AG04449 (cell line): ENCODE results near the gene TRIM6.
"Not testable (repeated sequence)": the region's sequence is repeated elsewhere in the genome, so short reads cannot be mapped to it uniquely, and the experiment has no call there.

Source experiments
- CTCF ChIA-PET: fragments of 350-600 bp; formaldehyde crosslinking; extraction: SDS; loops from one replicate; lab custom pipeline; 2021; ENCODE audit warnings: antibody characterized with exemption; lab: Yijun Ruan, JAX
- POLR2A ChIA-PET: fragments of 400-600, 350-600 bp; formaldehyde crosslinking; extraction: SDS; loops from one replicate; lab custom pipeline; 2020; ENCODE audit warnings: antibody characterized with exemption, inconsistent platforms; lab: Yijun Ruan, JAX
- DNase-seq: peaks from one replicate; pipeline ENCODE4 v3.0.0-alpha.2; 2010; ENCODE audit warnings: low read depth, low spot score
- H3K4me3 ChIP-seq: 2 replicates; pipeline ENCODE4 v1.5.1; 2011; ENCODE audit warnings: low read depth, mild to moderate bottlenecking, control low read depth, low read length
- TF ChIP-seq, protein P1 (sequence below): IDR thresholded peaks from one replicate; pipeline ENCODE4 v1.5.1; 2011; ENCODE audit warnings: mild to moderate bottlenecking, moderate library complexity, low read length, control low read depth, inconsistent platforms; ENCODE audit not compliant: insufficient read depth; ENCODE audit errors: missing control alignments

The TRIM6 gene

DNA sequence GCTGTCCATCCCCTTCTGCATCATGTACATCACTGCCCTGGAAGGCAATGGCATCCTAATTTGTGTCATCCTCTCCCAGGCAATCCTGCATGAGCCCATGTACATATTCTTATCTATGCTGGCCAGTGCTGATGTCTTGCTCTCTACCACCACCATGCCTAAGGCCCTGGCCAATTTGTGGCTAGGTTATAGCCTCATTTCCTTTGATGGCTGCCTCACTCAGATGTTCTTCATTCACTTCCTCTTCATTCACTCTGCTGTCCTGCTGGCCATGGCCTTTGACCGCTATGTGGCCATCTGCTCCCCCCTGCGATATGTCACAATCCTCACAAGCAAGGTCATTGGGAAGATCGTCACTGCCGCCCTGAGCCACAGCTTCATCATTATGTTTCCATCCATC lies 15.4 kb upstream of the TRIM6 start:
- TF ChIP-seq, protein P1, sequence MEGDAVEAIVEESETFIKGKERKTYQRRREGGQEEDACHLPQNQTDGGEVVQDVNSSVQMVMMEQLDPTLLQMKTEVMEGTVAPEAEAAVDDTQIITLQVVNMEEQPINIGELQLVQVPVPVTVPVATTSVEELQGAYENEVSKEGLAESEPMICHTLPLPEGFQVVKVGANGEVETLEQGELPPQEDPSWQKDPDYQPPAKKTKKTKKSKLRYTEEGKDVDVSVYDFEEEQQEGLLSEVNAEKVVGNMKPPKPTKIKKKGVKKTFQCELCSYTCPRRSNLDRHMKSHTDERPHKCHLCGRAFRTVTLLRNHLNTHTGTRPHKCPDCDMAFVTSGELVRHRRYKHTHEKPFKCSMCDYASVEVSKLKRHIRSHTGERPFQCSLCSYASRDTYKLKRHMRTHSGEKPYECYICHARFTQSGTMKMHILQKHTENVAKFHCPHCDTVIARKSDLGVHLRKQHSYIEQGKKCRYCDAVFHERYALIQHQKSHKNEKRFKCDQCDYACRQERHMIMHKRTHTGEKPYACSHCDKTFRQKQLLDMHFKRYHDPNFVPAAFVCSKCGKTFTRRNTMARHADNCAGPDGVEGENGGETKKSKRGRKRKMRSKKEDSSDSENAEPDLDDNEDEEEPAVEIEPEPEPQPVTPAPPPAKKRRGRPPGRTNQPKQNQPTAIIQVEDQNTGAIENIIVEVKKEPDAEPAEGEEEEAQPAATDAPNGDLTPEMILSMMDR: no peak
- CTCF ChIA-PET: no interaction called here
- POLR2A ChIA-PET: no interaction called here

DNA sequence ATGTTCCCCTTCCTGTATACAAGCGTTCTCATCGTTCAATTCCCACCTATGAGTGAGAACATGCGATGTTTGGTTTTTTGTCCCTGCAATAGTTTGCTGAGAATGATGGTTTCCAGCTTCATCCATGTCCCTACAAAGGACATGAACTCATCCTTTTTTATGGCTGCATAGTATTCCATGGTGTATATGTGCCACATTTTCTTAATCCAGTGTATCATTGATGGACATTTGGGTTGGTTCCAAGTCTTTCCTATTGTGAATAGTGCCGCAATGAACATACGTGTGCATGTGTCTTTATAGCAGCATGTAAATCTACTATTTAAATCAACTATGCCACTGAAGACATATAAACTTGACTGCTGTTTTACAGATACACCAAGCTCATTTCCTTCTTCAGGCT lies 12.0 kb upstream of the TRIM6 start:
- H3K4me3 ChIP-seq, DNase-seq, POLR2A ChIA-PET, CTCF ChIA-PET: not testable (repeated sequence)

More for the DNA sequence above, 15.4 kb upstream of the TRIM6 start:
- H3K4me3 ChIP-seq: no peak overlapping the region
- DNase-seq: no peak

- POLR2A ChIA-PET, H3K4me3 ChIP-seq, CTCF ChIA-PET, DNase-seq: not testable (repeated sequence)
Observed at GRCh38 chr11:5589906-5590305, 6.5 kb upstream of the TRIM6 start.

DNA sequence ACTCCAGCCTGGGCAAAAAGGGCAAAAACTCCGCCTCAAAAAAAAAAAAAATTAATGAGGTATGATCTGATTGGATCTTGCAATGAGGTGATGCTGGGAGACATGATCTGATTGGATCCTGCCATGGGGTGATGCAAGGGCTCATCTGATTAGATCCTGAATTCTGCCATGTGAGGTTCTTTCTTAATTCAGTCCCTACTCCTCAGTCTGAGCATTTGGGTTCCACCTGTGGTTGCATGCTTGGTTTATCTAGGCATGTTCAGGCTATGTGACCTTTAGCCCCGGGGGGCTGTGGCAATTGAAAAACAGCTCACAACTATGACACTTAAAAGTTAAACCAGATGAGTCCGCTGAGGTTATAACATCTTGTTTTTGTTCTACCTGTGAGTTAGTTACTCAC lies 4.8 kb upstream of the TRIM6 start:
- ChIA-PET CTCF (interaction anchor here (1.0 to 2.2 kb wide), 3 partner anchors 9 to 13 kb away, joined by 3 to 10 read pairs (median 6); no protein-coding TSS in a partner anchor), POLR2A (no interaction called here)
- DNase-seq: no peak
- TF ChIP-seq, protein P1: no peak
- no peak overlapping the region for H3K4me3 ChIP-seq

DNA sequence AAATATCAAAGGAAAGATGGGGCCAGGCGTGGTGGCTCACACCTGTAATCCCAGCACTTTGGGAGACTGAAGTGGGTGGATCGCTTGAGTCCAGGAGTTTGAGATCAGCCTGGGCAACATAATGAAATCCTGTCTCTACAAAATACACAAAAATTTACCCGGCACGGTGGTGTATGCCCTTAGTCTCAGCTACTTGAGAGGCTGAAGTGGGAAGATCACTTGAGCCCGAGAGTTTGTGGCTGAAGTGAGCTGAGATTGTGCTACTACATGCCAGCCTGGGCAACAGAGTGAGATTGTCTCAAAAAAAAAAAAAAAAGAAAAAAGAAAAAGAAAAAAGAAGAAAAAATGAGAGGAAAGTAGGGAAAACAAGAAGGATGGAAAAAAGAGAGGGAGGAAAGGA lies 3.8 kb upstream of the TRIM6 start:
- TF ChIP-seq, protein P1: no peak
- ChIA-PET CTCF (interaction anchor here (2.2 kb wide), 1 partner anchor 8 kb away, joined by 10 read pairs; no protein-coding TSS in a partner anchor), POLR2A (no interaction called here)
- DNase-seq: no peak
- no peak overlapping the region for H3K4me3 ChIP-seq

GRCh38 chr11:5593146-5593545 lies 3.3 kb upstream of the TRIM6 start:
- DNase-seq: no peak
- POLR2A ChIA-PET: no interaction called here
- no peak overlapping the region for H3K4me3 ChIP-seq
- CTCF ChIA-PET: interaction anchor here (2.2 kb wide), 1 partner anchor 8 kb away, joined by 10 read pairs; no protein-coding TSS in a partner anchor
- TF ChIP-seq, protein P1: no peak

DNA sequence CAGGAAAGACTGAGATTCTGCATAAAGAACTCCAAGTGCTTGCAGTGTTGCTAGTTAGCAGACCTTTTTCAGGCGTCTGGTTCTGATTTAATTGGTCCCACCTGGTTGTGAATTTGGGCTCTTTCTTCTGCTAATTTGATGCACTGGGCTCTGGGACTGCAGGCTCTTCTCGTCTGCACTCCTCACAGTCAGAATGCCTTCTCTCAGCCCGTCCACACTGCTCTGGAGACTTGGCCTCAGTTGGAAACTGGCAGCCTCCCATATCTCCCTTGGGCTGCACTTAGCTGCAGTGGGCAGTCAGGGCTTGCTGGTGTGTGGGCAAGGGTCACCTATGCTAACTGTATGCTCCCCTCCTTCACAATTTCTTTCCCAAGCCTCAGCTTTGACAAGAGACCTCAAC lies 1.5 kb downstream of the TRIM6 start:
- DNase-seq: no peak
- POLR2A ChIA-PET: no interaction called here
- CTCF ChIA-PET: interaction anchor here (0.9 to 1.3 kb wide), 2 partner anchors 21 to 211 kb away, joined by 3 to 4 read pairs; partner anchors contain the start of gene OR52N2
- TF ChIP-seq, protein P1: no peak
- no peak overlapping the region; the same call in 1 of the 2 replicates for H3K4me3 ChIP-seq
